Gastrocnemius medialis (tissue), 4 donors: Measurements from ENCODE around the gene SMYD1.

Source experiments
- POLR2A ChIP-seq, 2 donors: fragments of 450-650 bp; IDR thresholded peaks; one replicate each; pipeline ENCODE4 v1.6.1; 2017; ENCODE audit warnings: antibody characterized with exemption in 2 of 2, mild to moderate bottlenecking in 2 of 2, moderate library complexity in 2 of 2
- TF ChIP-seq, protein P1 (sequence below), 5 experiments: fragments of 450-650 bp in 3 of 5; fragments of 200-600 bp in 2 of 5; sonication (generic) in 2 of 5; IDR thresholded peaks in 4 of 5; conservative IDR thresholded peaks in 1 of 5; 1 replicate in 4 of 5; 2 replicates in 1 of 5; pipeline ENCODE4 v1.5.1; 2016 to 2019; ENCODE audit warnings: antibody characterized with exemption in 5 of 5, mild to moderate bottlenecking in 3 of 5, moderate library complexity in 3 of 5

DNA sequence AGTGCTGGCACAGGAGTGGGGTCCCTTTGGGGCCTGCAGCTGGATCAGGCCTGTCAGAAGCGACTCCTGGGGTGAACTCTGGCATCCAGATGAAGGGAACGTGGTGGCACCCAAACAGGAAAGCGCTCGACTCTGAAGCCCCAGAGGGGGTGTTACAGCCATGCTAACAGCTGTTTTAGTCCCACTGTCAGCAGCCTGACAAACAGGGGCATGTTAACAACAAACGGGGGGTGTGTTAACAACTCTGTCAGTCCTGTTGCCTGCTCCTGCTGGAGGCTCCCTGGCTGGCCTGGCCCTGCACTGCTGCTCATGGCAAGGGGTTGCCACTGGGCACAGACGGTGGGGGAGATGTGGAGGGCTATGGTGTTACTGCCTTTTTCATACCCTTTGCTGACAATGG, 48.7 kb upstream of the SMYD1 start:
- TF ChIP-seq, protein P1, sequence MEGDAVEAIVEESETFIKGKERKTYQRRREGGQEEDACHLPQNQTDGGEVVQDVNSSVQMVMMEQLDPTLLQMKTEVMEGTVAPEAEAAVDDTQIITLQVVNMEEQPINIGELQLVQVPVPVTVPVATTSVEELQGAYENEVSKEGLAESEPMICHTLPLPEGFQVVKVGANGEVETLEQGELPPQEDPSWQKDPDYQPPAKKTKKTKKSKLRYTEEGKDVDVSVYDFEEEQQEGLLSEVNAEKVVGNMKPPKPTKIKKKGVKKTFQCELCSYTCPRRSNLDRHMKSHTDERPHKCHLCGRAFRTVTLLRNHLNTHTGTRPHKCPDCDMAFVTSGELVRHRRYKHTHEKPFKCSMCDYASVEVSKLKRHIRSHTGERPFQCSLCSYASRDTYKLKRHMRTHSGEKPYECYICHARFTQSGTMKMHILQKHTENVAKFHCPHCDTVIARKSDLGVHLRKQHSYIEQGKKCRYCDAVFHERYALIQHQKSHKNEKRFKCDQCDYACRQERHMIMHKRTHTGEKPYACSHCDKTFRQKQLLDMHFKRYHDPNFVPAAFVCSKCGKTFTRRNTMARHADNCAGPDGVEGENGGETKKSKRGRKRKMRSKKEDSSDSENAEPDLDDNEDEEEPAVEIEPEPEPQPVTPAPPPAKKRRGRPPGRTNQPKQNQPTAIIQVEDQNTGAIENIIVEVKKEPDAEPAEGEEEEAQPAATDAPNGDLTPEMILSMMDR (IDR thresholded peaks at IDR 0.05 in 4 of 5, conservative IDR thresholded peaks at IDR 0.05 in 1 of 5) = no peak
- TF ChIP-seq POLR2A (IDR thresholded peaks at IDR 0.05) = no peak
